H54 (cell line): ENCODE data around the gene STRBP.

Experiments
- DNase-seq: peaks from one replicate; pipeline ENCODE4 v3.0.0; 2011; ENCODE audit warnings: low spot score, mixed read lengths; ENCODE audit not compliant: insufficient read length
- FAIRE-seq: peaks from 3 replicates; lab custom pipeline; 2011; peaks lifted over from hg19 to GRCh38; lab: Jason Lieb, UNC
- POLR2A ChIP-seq: IDR thresholded peaks from 2 replicates; pipeline ENCODE4 v1.6.1; 2011; ENCODE audit warnings: low read depth, mild to moderate bottlenecking, low read length

STRBP gene

DNA sequence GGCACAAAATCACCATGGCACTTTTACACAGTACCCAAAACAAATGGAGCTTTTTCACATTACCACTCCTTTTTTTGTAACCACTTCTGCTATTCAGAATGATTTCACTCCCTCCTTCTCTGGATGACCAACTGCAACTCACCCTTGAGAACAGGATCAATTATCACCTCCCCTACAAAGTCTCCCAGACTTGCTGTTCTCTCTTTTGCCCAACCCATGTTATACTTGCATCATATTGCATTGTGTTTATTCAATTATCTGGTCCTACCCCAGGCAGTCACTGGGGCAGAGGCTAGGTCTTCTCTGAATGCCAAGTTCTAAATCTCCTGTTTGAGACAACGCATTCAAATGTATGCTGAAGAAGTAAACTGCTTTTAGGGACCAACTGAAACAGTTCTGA, 139.0 kb downstream of the STRBP start:
- no peak for TF ChIP-seq POLR2A
- DNase-seq (no peak), FAIRE-seq (peak; percentile 11)

DNA sequence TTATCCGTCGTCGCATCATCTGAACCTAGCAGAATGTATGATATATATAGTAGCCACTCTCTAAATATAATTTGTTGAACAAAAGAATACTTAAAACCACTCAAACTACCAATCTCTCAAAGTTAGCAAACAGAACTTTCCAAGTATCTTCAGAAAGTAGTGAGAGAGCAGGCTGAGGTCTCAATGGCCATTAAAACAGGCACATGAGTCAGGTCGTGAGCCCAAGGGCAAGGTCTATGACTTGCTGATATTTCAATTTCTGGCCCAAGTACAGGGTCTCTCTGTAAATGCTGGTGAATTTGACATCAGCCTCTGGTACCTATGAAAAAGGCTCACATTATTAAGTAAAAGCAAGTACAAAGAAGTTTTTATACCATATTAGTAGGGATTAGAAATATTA, 139.8 kb downstream of the STRBP start:
- no peak for DNase-seq

DNA sequence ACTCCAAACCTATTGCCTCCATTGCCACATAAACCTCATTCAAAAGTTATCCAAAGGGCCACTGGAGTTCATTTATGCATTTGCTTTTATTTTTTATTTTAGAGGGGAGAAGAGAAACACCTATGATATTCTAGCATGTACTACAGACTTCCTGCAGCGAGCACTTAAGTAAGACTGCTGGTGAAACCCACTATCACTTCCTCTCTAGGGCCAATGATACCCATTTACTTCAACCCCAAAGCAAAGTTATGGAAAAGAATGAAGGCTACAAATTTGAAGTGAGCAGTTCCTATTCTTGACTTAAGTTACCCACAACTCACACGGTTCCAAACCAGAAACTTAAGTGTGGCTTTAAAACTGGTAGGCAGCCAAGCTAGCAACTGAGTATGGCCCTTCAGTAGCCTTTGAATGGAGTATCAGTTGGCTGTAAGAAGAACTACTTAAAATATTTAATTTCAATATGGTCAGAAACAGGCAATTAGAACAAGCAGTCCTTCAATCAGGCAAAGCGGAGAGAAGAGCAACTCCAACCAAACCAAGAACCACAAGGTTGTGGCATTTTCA, 140.8 kb downstream of the STRBP start:
- TF ChIP-seq POLR2A: no peak
- DNase-seq (no peak), FAIRE-seq (no peak)

More for the DNA sequence above, 139.8 kb downstream of the STRBP start:
- no peak for FAIRE-seq
- no peak for TF ChIP-seq POLR2A

DNA sequence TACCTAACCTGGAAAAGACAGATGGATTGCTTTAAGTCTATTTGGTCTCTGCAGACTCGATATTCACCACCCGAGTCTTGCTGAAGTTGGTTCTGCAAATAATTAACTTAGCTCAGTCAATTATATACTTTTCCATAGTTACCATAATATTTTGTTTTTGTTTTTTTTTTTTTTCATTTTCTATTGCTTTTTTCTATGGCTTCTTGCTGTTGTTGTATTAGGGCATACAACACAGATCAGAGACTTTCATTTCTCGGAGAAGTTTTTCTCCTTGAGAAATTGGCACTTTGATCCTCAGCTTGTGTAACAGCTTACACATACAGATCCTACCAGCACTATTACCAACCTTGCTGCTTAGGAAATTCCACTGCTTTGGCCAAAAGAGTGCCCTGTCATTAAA, 146.9 kb downstream of the STRBP start:
- FAIRE-seq: no peak
- no peak for TF ChIP-seq POLR2A

DNA sequence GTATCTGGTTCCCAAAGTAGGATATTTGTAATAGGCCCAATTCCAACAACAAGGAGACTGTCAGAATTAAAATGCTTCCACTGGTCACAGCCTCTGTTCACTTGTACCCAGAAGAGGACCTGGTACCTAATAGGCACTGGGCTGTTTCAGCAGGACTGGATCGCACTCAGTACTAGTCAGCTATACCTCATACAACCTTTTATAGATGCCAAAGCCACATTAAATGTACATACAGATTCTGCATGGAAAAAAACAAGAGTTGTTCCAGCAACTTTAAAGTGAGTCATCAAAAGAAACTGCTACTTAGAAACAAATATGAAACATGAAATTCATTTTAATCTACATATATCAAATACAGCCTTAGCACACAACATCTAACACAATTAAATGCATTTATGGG, 147.4 kb downstream of the STRBP start:
- FAIRE-seq (peak; percentile 67), DNase-seq (no peak)
- TF ChIP-seq POLR2A: no peak

More for the DNA sequence above, 146.9 kb downstream of the STRBP start:
- DNase-seq: no peak

DNA sequence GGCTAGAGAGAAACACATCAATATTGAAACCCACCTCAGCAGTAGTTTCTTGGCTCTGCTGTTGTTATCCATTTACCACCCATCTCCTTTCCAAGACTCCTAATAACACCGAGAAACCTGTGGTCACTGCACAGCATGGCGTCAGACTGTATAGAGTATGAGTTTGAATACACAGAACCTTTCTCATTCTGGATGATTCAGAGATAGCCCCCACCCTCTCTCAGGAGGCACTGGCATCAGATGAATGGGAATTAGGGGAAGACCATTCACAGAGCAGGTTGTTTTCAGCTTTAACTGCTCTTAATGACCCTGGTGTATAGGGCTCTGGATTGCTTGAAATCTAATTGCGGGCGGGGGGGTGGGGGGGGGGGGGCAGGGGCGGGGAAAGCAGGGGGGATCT, 148.3 kb downstream of the STRBP start:
- no peak for FAIRE-seq
- peak; percentile 54 for DNase-seq
- TF ChIP-seq POLR2A: no peak

DNA sequence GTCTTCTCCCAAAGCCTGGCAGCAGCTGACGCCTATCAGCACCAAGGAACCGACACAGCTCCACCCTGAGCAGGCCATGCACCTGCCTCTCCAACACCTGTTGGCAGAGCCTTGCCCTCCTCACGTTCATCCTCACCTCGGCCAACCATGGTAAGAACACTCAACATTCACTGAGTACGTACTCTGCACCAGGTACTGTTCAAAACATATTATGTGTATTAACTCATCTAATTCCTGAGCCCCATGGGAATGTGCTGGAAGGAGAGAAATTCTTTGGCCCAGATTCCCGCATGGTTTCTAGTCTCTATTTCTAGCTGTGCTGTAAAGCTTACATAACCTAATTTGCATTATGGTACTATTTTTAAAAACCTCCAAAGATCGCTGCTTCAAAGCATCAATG, 148.8 kb downstream of the STRBP start:
- FAIRE-seq: no peak
- DNase-seq: no peak
- no peak for TF ChIP-seq POLR2A

DNA sequence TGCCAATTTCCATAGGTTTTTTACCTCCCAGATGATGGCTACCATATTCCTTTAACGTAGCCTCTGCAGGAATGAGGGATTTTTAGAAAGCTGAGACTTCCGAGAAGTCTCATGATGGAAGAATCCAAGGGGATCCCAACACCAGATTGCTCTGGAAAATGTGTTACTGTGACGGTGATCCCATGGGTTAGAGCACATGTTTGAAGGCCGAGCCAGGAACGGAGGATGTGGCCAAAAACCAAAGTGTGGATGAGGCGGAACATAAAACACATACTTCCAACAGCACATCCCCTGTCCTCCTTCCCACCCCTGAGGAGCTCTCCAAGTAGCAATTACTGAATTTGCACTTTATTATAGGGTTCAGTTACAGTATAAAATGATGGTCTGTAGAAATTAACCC, 152.3 kb downstream of the STRBP start:
- no peak for TF ChIP-seq POLR2A
- FAIRE-seq: no peak
- no peak for DNase-seq

DNA sequence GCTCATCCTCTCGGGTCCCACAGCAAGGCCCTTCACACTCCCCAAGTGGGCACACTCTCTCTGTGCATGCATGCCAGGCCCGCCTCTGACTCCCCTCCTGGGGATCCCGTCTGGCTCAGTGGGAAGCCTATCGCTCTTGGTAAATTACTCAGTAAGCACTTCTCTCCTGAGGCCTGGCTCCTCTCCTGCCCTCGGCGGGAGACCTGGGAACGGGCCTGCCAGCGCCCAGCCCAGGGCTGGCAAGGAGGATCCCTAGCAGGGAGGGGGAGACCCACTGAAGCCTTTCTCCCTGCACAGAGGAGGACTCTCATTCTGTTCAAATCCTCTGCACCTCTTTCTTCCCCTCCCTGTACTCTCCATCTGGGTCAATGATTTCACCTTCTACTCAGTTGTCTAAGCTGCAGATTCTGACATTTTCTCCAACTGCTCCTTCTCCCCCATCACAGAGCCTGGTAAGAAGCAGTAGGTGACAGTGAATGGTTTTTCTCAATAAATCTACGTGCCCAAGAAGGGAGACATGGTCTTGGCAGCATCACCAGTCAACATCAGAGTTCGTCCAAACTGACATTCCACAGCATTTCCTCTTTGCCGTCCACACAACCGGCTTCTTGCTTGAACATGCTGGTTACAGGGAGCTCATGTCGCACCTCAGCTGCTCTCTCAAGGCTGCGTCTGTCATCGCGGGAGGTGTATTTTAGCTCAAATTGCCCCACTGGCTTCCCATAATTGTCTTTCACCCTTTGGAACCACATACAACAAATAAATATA, 153.1 kb downstream of the STRBP start:
- TF ChIP-seq POLR2A: no peak
- FAIRE-seq (no peak), DNase-seq (no peak)

DNA sequence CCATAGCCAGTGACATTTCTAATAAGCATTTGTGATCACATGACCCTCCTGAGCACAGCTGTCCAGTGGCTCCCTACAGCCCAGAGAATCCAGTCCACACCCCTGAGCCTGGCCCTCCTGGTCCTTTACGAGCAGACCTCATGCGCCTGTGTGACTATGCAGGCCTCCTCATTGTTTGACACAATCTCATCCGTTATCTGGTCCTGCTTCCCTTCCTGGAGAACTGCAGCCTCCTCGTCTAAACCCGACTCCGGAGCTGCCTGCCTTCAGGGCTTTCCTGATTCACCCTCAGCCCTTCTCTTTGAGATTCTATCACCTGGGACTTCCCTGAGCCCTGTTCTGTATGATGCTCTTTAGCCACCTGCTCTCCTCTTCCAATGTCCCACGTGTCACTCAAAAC, 155.2 kb downstream of the STRBP start:
- DNase-seq: no peak
- no peak for FAIRE-seq
- TF ChIP-seq POLR2A: no peak

DNA sequence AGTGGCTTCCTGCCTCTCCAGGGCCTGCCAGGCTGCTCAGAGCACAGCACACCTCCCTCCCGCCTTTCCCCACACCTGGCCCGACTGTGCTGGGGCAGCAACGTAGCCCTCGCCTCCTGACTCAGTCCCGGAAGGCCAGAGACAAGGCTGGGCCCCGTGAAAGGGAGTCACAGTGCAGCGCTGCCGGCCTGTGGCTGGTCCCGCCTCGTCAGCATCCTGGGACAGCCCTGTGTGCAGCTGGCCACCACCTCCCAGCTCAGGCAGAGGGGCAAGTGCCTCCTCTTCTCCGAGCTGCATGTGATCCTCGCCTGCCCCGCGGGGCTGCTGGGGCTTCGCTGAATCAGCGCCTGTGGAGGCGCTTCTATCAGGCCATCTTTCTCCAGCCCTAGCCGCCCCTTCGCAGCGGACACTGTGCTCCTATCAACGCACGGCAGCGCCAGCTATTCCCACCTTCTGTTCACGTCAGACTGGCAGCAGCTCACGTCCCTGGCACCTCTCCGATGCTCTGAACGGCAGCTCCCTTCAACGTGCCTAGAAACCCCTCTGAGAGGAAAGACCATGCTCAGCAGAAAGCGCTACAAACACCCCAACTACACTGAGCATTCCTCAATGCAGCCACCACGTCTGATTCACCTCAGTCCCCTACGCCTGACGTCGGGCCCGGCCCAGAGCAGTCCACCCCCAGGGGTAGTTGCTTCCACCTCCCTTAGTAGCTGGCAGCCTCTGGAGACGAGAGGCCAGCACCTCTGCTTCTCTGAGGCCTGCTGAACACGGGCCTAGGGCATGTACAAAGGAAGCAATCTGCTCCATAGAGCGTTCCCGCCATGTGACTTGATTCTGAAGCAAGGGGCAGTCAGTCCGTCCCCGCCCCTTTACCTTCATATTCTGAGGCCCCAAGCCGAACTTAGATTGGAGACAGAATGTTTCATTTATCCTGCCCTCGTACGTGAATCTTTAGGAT, 156.1 kb downstream of the STRBP start:
- FAIRE-seq (no peak), DNase-seq (no peak)
- TF ChIP-seq POLR2A: no peak

DNA sequence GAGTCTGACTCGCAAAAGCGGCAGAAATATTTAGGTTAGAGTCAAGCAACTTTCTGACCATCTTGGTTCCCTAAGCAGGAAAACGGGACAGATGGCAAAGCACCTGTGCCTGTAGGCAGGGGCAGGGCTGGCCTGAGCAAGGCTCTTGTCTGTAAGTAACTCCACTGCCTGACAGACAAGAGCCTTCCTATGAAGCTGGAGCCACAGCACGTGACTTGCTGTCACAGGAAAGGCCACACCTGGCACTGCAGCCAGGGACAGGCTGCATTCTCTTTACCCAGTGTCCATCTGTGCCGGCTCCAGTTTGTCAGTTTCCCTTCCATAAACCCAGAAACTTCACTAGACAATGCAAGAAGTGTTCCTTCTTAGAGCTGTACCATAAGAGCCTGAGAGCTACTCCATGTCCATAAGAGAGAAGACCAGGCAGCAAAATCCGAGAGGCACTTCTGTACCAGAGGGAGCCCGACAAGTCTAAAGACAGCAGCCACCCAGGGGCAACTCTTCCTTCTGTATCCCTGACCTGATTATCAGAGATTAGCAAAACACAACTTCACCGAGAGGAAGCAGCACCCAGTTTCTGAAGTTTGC, 156.9 kb downstream of the STRBP start:
- FAIRE-seq (no peak), DNase-seq (no peak)
- no peak for TF ChIP-seq POLR2A

DNA sequence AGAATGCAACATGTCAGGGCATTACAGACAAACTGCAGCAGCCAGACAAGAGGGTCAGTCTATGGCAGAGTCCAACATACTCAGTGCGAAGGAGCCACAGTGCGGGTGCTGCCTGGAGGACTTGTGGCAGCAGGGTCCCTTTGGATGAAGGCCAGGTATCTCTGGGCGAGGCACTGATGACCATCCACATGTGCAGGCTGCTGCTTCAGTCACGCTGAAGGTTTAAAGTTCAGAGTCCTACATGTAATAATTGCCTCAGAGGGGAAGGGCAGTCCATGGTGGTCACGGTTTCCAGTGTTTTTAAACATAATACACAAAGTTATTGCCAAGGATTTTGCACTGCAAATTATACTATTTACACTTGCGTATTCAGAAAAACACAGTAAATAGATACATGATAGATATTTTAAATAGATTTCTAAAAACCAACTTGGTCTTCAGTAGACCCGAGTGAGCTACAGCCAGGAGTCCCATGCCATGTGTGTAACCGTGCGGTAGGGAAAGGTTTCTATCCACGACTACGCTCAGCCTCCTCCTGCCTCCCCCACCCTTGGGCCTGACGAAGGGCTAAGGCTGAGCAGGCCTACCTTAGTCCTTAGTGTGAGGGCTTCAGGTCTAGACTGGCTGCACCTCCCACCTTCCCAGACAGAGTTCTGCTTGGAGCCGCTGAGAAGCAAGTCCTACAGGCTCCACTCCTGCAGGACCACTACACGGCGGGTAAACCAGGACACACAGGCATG, 158.7 kb downstream of the STRBP start:
- FAIRE-seq: no peak
- no peak for TF ChIP-seq POLR2A
- no peak for DNase-seq
